H9 (cell line): Measurements from ENCODE around the gene ZNF248. TPM values are rescaled to one million over a fixed set of nuclear protein-coding genes. Genes with fewer than 3 reads are reported as not detected.

Experiments used
- DNase-seq: peaks from one replicate; pipeline ENCODE4 v3.0.0-alpha.2; 2017
- H2AFZ ChIP-seq: one replicate; pipeline ENCODE4 v1.6.1; 2013; ENCODE audit warnings: mild to moderate bottlenecking, low read length, control low read depth, moderate library complexity
- H2AK5ac ChIP-seq: 2 replicates; pipeline ENCODE4 v1.6.1; 2013; ENCODE audit warnings: low read length, control low read depth, mixed read lengths; ENCODE audit not compliant: insufficient read length
- H2BK120ac ChIP-seq: one replicate; pipeline ENCODE4 v1.6.1; 2013; ENCODE audit warnings: low read depth, mild to moderate bottlenecking, low read length, control low read depth, inconsistent platforms; ENCODE audit not compliant: poor library complexity, severe bottlenecking
- H2BK12ac ChIP-seq: 2 replicates; pipeline ENCODE4 v1.6.1; 2013; ENCODE audit warnings: low read length, control low read depth, mixed read lengths, low read depth; ENCODE audit not compliant: insufficient read length
- H2BK15ac ChIP-seq: 2 replicates; pipeline ENCODE4 v1.6.1; 2013; ENCODE audit warnings: low read depth, low read length, control low read depth
- H2BK20ac ChIP-seq: one replicate; pipeline ENCODE4 v1.6.1; 2013; ENCODE audit warnings: low read depth, mild to moderate bottlenecking, low read length, control low read depth, inconsistent platforms; ENCODE audit not compliant: poor library complexity, severe bottlenecking
- H2BK5ac ChIP-seq: 2 replicates; pipeline ENCODE4 v1.6.1; 2013; ENCODE audit warnings: low read length, control low read depth, mixed read lengths; ENCODE audit not compliant: insufficient read length
- H3K14ac ChIP-seq: 2 replicates; pipeline ENCODE4 v1.6.1; 2013; ENCODE audit warnings: low read length, control low read depth; ENCODE audit not compliant: insufficient read depth
- H3K18ac ChIP-seq: 2 replicates; pipeline ENCODE4 v1.6.1; 2013; ENCODE audit warnings: low read depth, mild to moderate bottlenecking, mixed read lengths, low read length, control low read depth; ENCODE audit not compliant: insufficient read length
- H3K23ac ChIP-seq: 2 replicates; pipeline ENCODE4 v1.6.1; 2013; ENCODE audit warnings: low read length, control low read depth, mixed read lengths, low read depth; ENCODE audit not compliant: insufficient read length
- H3K23me2 ChIP-seq: 2 replicates; pipeline ENCODE4 v1.6.1; 2013; ENCODE audit warnings: low read depth, mild to moderate bottlenecking, mixed read lengths, low read length, control low read depth; ENCODE audit not compliant: insufficient read length, poor library complexity, severe bottlenecking
- H3K27ac ChIP-seq: 2 replicates; pipeline ENCODE4 v1.5.1; 2013; ENCODE audit warnings: low read length, control low read depth, mixed read lengths, low read depth; ENCODE audit not compliant: insufficient read length
- H3K27me3 ChIP-seq: 2 replicates; pipeline ENCODE4 v1.6.1; 2013; ENCODE audit warnings: low read length, control low read depth, inconsistent platforms; ENCODE audit not compliant: insufficient read depth
- H3K4ac ChIP-seq: 2 replicates; pipeline ENCODE4 v1.6.1; 2013; ENCODE audit warnings: low read depth, mild to moderate bottlenecking, control low read depth, inconsistent platforms, low read length, moderate library complexity
- H3K4me1 ChIP-seq: 2 replicates; pipeline ENCODE4 v1.6.1; 2013; ENCODE audit warnings: low read length, control low read depth, inconsistent platforms; ENCODE audit not compliant: insufficient read depth
- H3K4me2 ChIP-seq: 2 replicates; pipeline ENCODE4 v1.6.1; 2013; ENCODE audit warnings: low read length, control low read depth, mixed read lengths; ENCODE audit not compliant: insufficient read length, insufficient read depth
- H3K56ac ChIP-seq: 2 replicates; pipeline ENCODE4 v1.6.1; 2013; ENCODE audit warnings: low read depth, mild to moderate bottlenecking, mixed read lengths, low read length, control low read depth; ENCODE audit not compliant: insufficient read length
- H3K79me1 ChIP-seq: 2 replicates; pipeline ENCODE4 v1.6.1; 2013; ENCODE audit warnings: low read depth, mild to moderate bottlenecking, moderate library complexity, low read length, control low read depth, inconsistent platforms; ENCODE audit not compliant: insufficient read depth, poor library complexity, severe bottlenecking
- H3K79me2 ChIP-seq: 2 replicates; pipeline ENCODE4 v1.6.1; 2013; ENCODE audit warnings: low read length, control low read depth, inconsistent platforms; ENCODE audit not compliant: insufficient read depth
- H3K9ac ChIP-seq: 2 replicates; pipeline ENCODE4 v1.6.1; 2013; ENCODE audit warnings: low read length, control low read depth, mixed read lengths; ENCODE audit not compliant: insufficient read length; ENCODE audit errors: extremely low read depth
- H3K9me3 ChIP-seq: one replicate; pipeline ENCODE4 v1.6.1; 2013; ENCODE audit warnings: low read depth, low read length, inconsistent platforms; ENCODE audit not compliant: control insufficient read depth
- H3T11ph ChIP-seq: one replicate; pipeline ENCODE4 v1.6.1; 2013; ENCODE audit warnings: mild to moderate bottlenecking, low read length, control low read depth, inconsistent platforms
- H4K20me1 ChIP-seq: one replicate; pipeline ENCODE4 v1.6.1; 2013; ENCODE audit not compliant: control insufficient read depth, insufficient read length, insufficient read depth
- H4K5ac ChIP-seq: 2 replicates; pipeline ENCODE4 v1.6.1; 2013; ENCODE audit warnings: low read depth, mild to moderate bottlenecking, mixed read lengths, low read length, control low read depth; ENCODE audit not compliant: insufficient read length
- H4K8ac ChIP-seq: replicated peaks from 2 replicates; pipeline ENCODE4 v1.6.1; 2013; ENCODE audit warnings: low read length, control low read depth, mixed read lengths, low read depth; ENCODE audit not compliant: insufficient read length
- H4K91ac ChIP-seq: 2 replicates; pipeline ENCODE4 v1.6.1; 2013; ENCODE audit warnings: low read depth, mild to moderate bottlenecking, moderate library complexity, mixed read lengths, low read length, control low read depth; ENCODE audit not compliant: insufficient read length
- H3K27ac Mint-ChIP-seq, 3 experiments: 2 replicates in 2 of 3; 3 replicates in 1 of 3; pipeline ENCODE4 v1.8.0; 2020 to 2021; ENCODE audit warnings: mixed read lengths in 3 of 3, mild to moderate bottlenecking in 1 of 3, moderate library complexity in 1 of 3
- H3K27me3 Mint-ChIP-seq: 2 replicates; pipeline ENCODE4 v1.8.0; 2021; ENCODE audit warnings: low read depth, mild to moderate bottlenecking, moderate library complexity, mixed read lengths
- H3K36me3 Mint-ChIP-seq, 3 experiments: 2 replicates in 2 of 3; 3 replicates in 1 of 3; pipeline ENCODE4 v1.8.0; 2020 to 2021; ENCODE audit warnings: low read depth in 3 of 3, mixed read lengths in 3 of 3; ENCODE audit not compliant: insufficient read depth in 1 of 3
- H3K4me1 Mint-ChIP-seq, 2 experiments: 2 replicates each; pipeline ENCODE4 v1.8.0; 2020; ENCODE audit warnings: mixed read lengths in 2 of 2
- H3K4me3 Mint-ChIP-seq, 2 experiments: 2 replicates in 1 of 2; 3 replicates in 1 of 2; pipeline ENCODE4 v1.8.0; 2020 to 2021; ENCODE audit warnings: mild to moderate bottlenecking in 2 of 2, mixed read lengths in 2 of 2, moderate library complexity in 1 of 2
- H3K9me3 Mint-ChIP-seq, 2 experiments: 2 replicates in 1 of 2; 3 replicates in 1 of 2; pipeline ENCODE4 v1.8.0; 2020; ENCODE audit warnings: mild to moderate bottlenecking in 2 of 2, mixed read lengths in 2 of 2, moderate library complexity in 1 of 2
- CTCF ChIP-seq: fragments of 200-600 bp; sonication (generic); conservative IDR thresholded peaks from 3 replicates; pipeline ENCODE4 v1.8.0; 2021; ENCODE audit warnings: antibody characterized with exemption, mild to moderate bottlenecking
- total RNA-seq: library from RNA; stranded (reverse); gene quantifications from 2 replicates; pipeline ENCODE4 v1.2.1, GENCODE V29; 2021

The ZNF248 gene
- total RNA-seq, 1 experiment from 2014 or later = 5.4 TPM

- Histone ChIP-seq H2BK120ac (no peak overlapping the region), H3K23ac (no peak overlapping the region), H3K4me1 (no peaks in the 10 kb centered on the region), H3K27me3 (no peaks in the 10 kb centered on the region), H3K79me2 (no peaks in the 10 kb centered on the region), H3K18ac (no peak overlapping the region), H3K4ac (no peak overlapping the region), H4K5ac (no peak overlapping the region), H4K8ac (no peak overlapping the region), H3K79me1 (no peaks in the 10 kb centered on the region), H4K20me1 (no peaks in the 10 kb centered on the region), H3K9me3 (peaks cover 21% of the 10 kb centered on the region), H3K4me2 (no peak overlapping the region), H2AK5ac (no peak overlapping the region), H2BK12ac (no peak overlapping the region), H3K23me2 (no peaks in the 10 kb centered on the region), H3T11ph (no peak overlapping the region), H3K14ac (no peak overlapping the region), H3K27ac (no peak overlapping the region), H2BK15ac (no peak overlapping the region), H3K56ac (no peak overlapping the region), H2BK5ac (no peak overlapping the region), H3K9ac (no peak overlapping the region), H2BK20ac (no peak overlapping the region), H4K91ac (no peak overlapping the region), H2AFZ (no peak overlapping the region)
- DNase-seq = no peak
- H3K4me1 Mint-ChIP-seq = no peaks in the 10 kb centered on the region
- H3K36me3 Mint-ChIP-seq = peaks cover 8 to 17% (median 10%) of the 10 kb centered on the region in 3 experiments
- H3K27me3 Mint-ChIP-seq = peaks cover 1% of the 10 kb centered on the region; the same call in 1 of the 2 replicates
- no peak for TF ChIP-seq CTCF
- H3K4me3 Mint-ChIP-seq = no peak overlapping the region
- H3K9me3 Mint-ChIP-seq = peaks cover 65 to 77% of the 10 kb centered on the region in 2 experiments
- H3K27ac Mint-ChIP-seq = no peak overlapping the region
These were observed 39.0 kb upstream of the ZNF248 start for GRCh38 chr10:37896436-37896835.
